H1 (cell line): ENCODE results near the gene MX1. TPM values are rescaled to one million over a fixed set of nuclear protein-coding genes. Genes with fewer than 3 reads are reported as not detected.

ENCODE experiments used
- CTCF ChIA-PET: fragments of 300-600 bp; sonication (Branson Sonifier 250); formaldehyde crosslinking; loops from one replicate; lab custom pipeline; 2021; ENCODE audit not compliant: partially characterized antibody; lab: Charles Lee
- POLR2A ChIA-PET: fragments of 300-600 bp; sonication (Branson Sonifier 250); formaldehyde crosslinking; loops from one replicate; lab custom pipeline; 2021; ENCODE audit warnings: inconsistent platforms; ENCODE audit not compliant: partially characterized antibody; lab: Charles Lee
- DNase-seq, 2 experiments: peaks; one replicate each; pipeline versions ENCODE4 v3.0.0 to v3.0.0-alpha.2; 2010 to 2022; ENCODE audit warnings: low spot score in 2 of 2, low read depth in 1 of 2, mixed read lengths in 1 of 2
- FAIRE-seq: peaks from 2 replicates; lab custom pipeline; 2011; peaks lifted over from hg19 to GRCh38; lab: Jason Lieb, UNC
- H2AFZ ChIP-seq: 2 replicates; pipeline ENCODE4 v1.8.1; 2012; ENCODE audit warnings: low read length, inconsistent platforms
- H2AK5ac ChIP-seq: 2 replicates; pipeline ENCODE4 v1.6.1; 2013; ENCODE audit warnings: low read depth, low read length
- H2BK120ac ChIP-seq: replicated peaks from 2 replicates; pipeline ENCODE3; 2013; ENCODE audit warnings: low read depth, low read length, inconsistent platforms
- H2BK12ac ChIP-seq: 2 replicates; pipeline ENCODE4 v1.6.1; 2013; ENCODE audit warnings: low read depth, low read length
- H2BK15ac ChIP-seq: 2 replicates; pipeline ENCODE4 v1.6.1; 2013; ENCODE audit warnings: low read length
- H2BK20ac ChIP-seq: 2 replicates; pipeline ENCODE4 v1.6.1; 2013; ENCODE audit warnings: low read length
- H2BK5ac ChIP-seq: 2 replicates; pipeline ENCODE4 v1.6.1; 2013; ENCODE audit warnings: low read depth, low read length
- H3K14ac ChIP-seq: 2 replicates; pipeline ENCODE4 v1.6.1; 2013; ENCODE audit warnings: inconsistent platforms; ENCODE audit not compliant: insufficient read length
- H3K18ac ChIP-seq: 2 replicates; pipeline ENCODE4 v1.6.1; 2013; ENCODE audit warnings: low read length; ENCODE audit errors: extremely low read depth
- H3K23ac ChIP-seq: 2 replicates; pipeline ENCODE4 v1.6.1; 2013; ENCODE audit warnings: inconsistent platforms; ENCODE audit not compliant: insufficient read length
- H3K23me2 ChIP-seq: 2 replicates; pipeline ENCODE4 v1.6.1; 2013; ENCODE audit warnings: low read depth, low read length
- H3K27ac ChIP-seq: 2 replicates; pipeline ENCODE4 v1.6.1; 2011; ENCODE audit warnings: low read depth, low read length, inconsistent platforms
- H3K27me3 ChIP-seq, 4 experiments: replicated peaks in 1 of 4; 1 replicate in 1 of 4; 2 replicates in 3 of 4; pipeline versions ENCODE4 v1.6.1 to v1.8.1; 2011 to 2013; ENCODE audit warnings: low read length in 3 of 4, mild to moderate bottlenecking in 3 of 4, inconsistent platforms in 2 of 4, mixed read lengths in 2 of 4, moderate library complexity in 1 of 4; ENCODE audit not compliant: control insufficient read depth in 3 of 4, insufficient read depth in 3 of 4; ENCODE audit errors: extremely low read depth in 1 of 4
- H3K36me3 ChIP-seq, 4 experiments: 2 replicates each; pipeline versions ENCODE4 v1.6.1 to v1.8.1; 2011 to 2013; ENCODE audit warnings: mild to moderate bottlenecking in 4 of 4, low read length in 3 of 4, moderate library complexity in 2 of 4, control low read depth in 1 of 4, inconsistent platforms in 1 of 4; ENCODE audit not compliant: insufficient read depth in 4 of 4, control insufficient read depth in 2 of 4
- H3K4ac ChIP-seq: replicated peaks from 2 replicates; pipeline ENCODE3; 2013; ENCODE audit warnings: low read length, low read depth, mixed read lengths, inconsistent platforms; ENCODE audit not compliant: insufficient read length
- H3K4me1 ChIP-seq, 4 experiments: replicated peaks in 1 of 4; 1 replicate in 1 of 4; 2 replicates in 3 of 4; pipeline versions ENCODE4 v1.6.1 to v1.8.1; 2011 to 2013; ENCODE audit warnings: low read length in 3 of 4, inconsistent platforms in 2 of 4, mixed read lengths in 1 of 4; ENCODE audit not compliant: insufficient read depth in 4 of 4, control insufficient read depth in 3 of 4
- H3K4me2 ChIP-seq, 2 experiments: 2 replicates each; pipeline versions ENCODE4 v1.6.1 to v1.8.1; 2011 to 2013; ENCODE audit warnings: low read depth in 2 of 2, low read length in 2 of 2, control low read depth in 1 of 2, inconsistent platforms in 1 of 2, mild to moderate bottlenecking in 1 of 2; ENCODE audit not compliant: insufficient read depth in 1 of 2
- H3K4me3 ChIP-seq, 4 experiments: fragments of 200-600, 300-600 bp in 1 of 4; sonication (generic), shearing (Covaris generic), sonication (Bioruptor Twin) in 1 of 4; 2 replicates each; pipeline versions ENCODE4 v1.5.1 to v1.8.1; 2011 to 2016; ENCODE audit warnings: low read length in 4 of 4, low read depth in 3 of 4, control low read depth in 2 of 4, inconsistent platforms in 2 of 4, mild to moderate bottlenecking in 2 of 4, mixed read lengths in 1 of 4, moderate library complexity in 1 of 4; ENCODE audit not compliant: insufficient read depth in 2 of 4; ENCODE audit errors: extremely low read depth in 1 of 4
- H3K56ac ChIP-seq: replicated peaks from 2 replicates; pipeline ENCODE3; 2013; ENCODE audit warnings: low read depth, mild to moderate bottlenecking, mixed read lengths, low read length, inconsistent platforms; ENCODE audit not compliant: insufficient read length
- H3K79me1 ChIP-seq: 2 replicates; pipeline ENCODE4 v1.6.1; 2013; ENCODE audit warnings: low read depth, low read length, control low read depth
- H3K79me2 ChIP-seq, 2 experiments: 2 replicates each; pipeline versions ENCODE4 v1.6.1 to v1.8.1; 2012 to 2013; ENCODE audit warnings: low read length in 2 of 2, mild to moderate bottlenecking in 2 of 2, inconsistent platforms in 1 of 2; ENCODE audit not compliant: insufficient read depth in 2 of 2, control insufficient read depth in 1 of 2
- H3K9ac ChIP-seq, 4 experiments: replicated peaks in 1 of 4; 1 replicate in 1 of 4; 2 replicates in 3 of 4; pipeline versions ENCODE4 v1.6.1 to v1.8.1; 2011 to 2013; ENCODE audit warnings: low read depth in 3 of 4, low read length in 3 of 4, control low read depth in 2 of 4, mild to moderate bottlenecking in 2 of 4, moderate library complexity in 2 of 4, inconsistent platforms in 1 of 4; ENCODE audit errors: extremely low read depth in 1 of 4
- H3K9me3 ChIP-seq, 2 experiments: 2 replicates each; pipeline versions ENCODE4 v1.6.1 to v1.8.1; 2012 to 2013; ENCODE audit warnings: mild to moderate bottlenecking in 2 of 2, moderate library complexity in 2 of 2, control low read depth in 1 of 2, inconsistent platforms in 1 of 2, low read depth in 1 of 2, low read length in 1 of 2, mixed read lengths in 1 of 2; ENCODE audit not compliant: insufficient read depth in 2 of 2
- H4K20me1 ChIP-seq, 2 experiments: replicated peaks in 1 of 2; 2 replicates each; pipeline versions ENCODE3 to v1.8.1; 2011 to 2013; ENCODE audit warnings: inconsistent platforms in 2 of 2, low read length in 2 of 2, mild to moderate bottlenecking in 1 of 2; ENCODE audit not compliant: insufficient read depth in 2 of 2, control insufficient read depth in 1 of 2
- H4K5ac ChIP-seq: 2 replicates; pipeline ENCODE4 v1.6.1; 2013; ENCODE audit warnings: low read length, low read depth, mixed read lengths, inconsistent platforms; ENCODE audit not compliant: insufficient read length
- H4K8ac ChIP-seq: 2 replicates; pipeline ENCODE4 v1.8.0; 2013; ENCODE audit warnings: mild to moderate bottlenecking, moderate library complexity, low read length, inconsistent platforms; ENCODE audit not compliant: insufficient read depth; ENCODE audit errors: extremely low read depth
- H4K91ac ChIP-seq: replicated peaks from 2 replicates; pipeline ENCODE3; 2013; ENCODE audit warnings: low read length, mixed read lengths, inconsistent platforms; ENCODE audit not compliant: insufficient read length
- BRCA1 ChIP-seq: IDR thresholded peaks from 2 replicates; pipeline ENCODE4 v1.6.1; 2012; ENCODE audit warnings: low read depth, low read length, improper control_type of control experiment
- CHD1 ChIP-seq: IDR thresholded peaks from 2 replicates; pipeline ENCODE4 v1.6.1; 2012; ENCODE audit warnings: low read depth, low read length, improper control_type of control experiment
- CHD2 ChIP-seq: IDR thresholded peaks from 2 replicates; pipeline ENCODE4 v1.6.1; 2012; ENCODE audit warnings: low read length, improper control_type of control experiment
- EP300 ChIP-seq, 2 experiments: IDR thresholded peaks; 1 replicate in 1 of 2; 2 replicates in 1 of 2; pipeline ENCODE4 v1.6.1; 2011 to 2012; ENCODE audit warnings: low read depth in 2 of 2, low read length in 2 of 2, mild to moderate bottlenecking in 2 of 2, borderline replicate concordance in 1 of 2, inconsistent platforms in 1 of 2, moderate library complexity in 1 of 2
- GTF2F1 ChIP-seq: IDR thresholded peaks from 2 replicates; pipeline ENCODE4 v1.6.1; 2012; ENCODE audit warnings: low read depth, low read length, improper control_type of control experiment, borderline replicate concordance
- KDM1A ChIP-seq: fragments of 200-600, 300-600 bp; sonication (generic); IDR thresholded peaks from 2 replicates; pipeline ENCODE4 v1.7.1; 2016; ENCODE audit warnings: mild to moderate bottlenecking, low read length, borderline replicate concordance
- KDM4A ChIP-seq: IDR thresholded peaks from one replicate; pipeline ENCODE4 v1.7.1; 2012; ENCODE audit warnings: low read depth, mild to moderate bottlenecking, moderate library complexity, low read length, inconsistent platforms; ENCODE audit not compliant: severe bottlenecking
- POLR2AphosphoS5 ChIP-seq: IDR thresholded peaks from 2 replicates; pipeline ENCODE4 v1.6.1; 2011; ENCODE audit warnings: low read depth, low read length
- SAP30 ChIP-seq: fragments of 300-600 bp; sonication (generic); IDR thresholded peaks from 2 replicates; pipeline ENCODE4 v1.7.1; 2012; ENCODE audit warnings: low read length, moderate library complexity, mild to moderate bottlenecking, inconsistent platforms; ENCODE audit not compliant: insufficient read depth, insufficient replicate concordance
- SIN3A ChIP-seq, 2 experiments: IDR thresholded peaks in 1 of 2; conservative IDR thresholded peaks in 1 of 2; 2 replicates each; pipeline ENCODE4 v1.6.1; 2011 to 2012; ENCODE audit warnings: low read length in 2 of 2, improper control_type of control experiment in 1 of 2, low read depth in 1 of 2, mild to moderate bottlenecking in 1 of 2
- SP2 ChIP-seq: IDR thresholded peaks from 2 replicates; pipeline ENCODE4 v1.6.1; 2012; ENCODE audit warnings: mild to moderate bottlenecking, low read length, inconsistent platforms
- SP4 ChIP-seq: IDR thresholded peaks from 2 replicates; pipeline ENCODE4 v1.6.1; 2012; ENCODE audit warnings: low read length, inconsistent platforms
- TAF7 ChIP-seq: optimal IDR thresholded peaks from 2 replicates; pipeline ENCODE3; 2011; ENCODE audit warnings: low read depth, mild to moderate bottlenecking, inconsistent platforms, low read length, moderate library complexity, borderline replicate concordance
- TCF12 ChIP-seq: IDR thresholded peaks from 2 replicates; pipeline ENCODE4 v1.6.1; 2011; ENCODE audit warnings: low read depth, mild to moderate bottlenecking, low read length
- YY1 ChIP-seq: IDR thresholded peaks from 2 replicates; pipeline ENCODE4 v1.6.1; 2011; ENCODE audit warnings: low read depth, mild to moderate bottlenecking, low read length
- WGBS, 2 experiments: shearing (Covaris generic) in 1 of 2; methylation state at CpG; one replicate each; pipeline versions ENCODE4 v1.1.6 to v1.1.7; 2013 to 2015; ENCODE audit warnings: low lambda C conversion rate in 2 of 2, mixed read lengths in 2 of 2, inconsistent platforms in 1 of 2, low coverage in 1 of 2, missing lambda C conversion rate in 1 of 2; ENCODE audit not compliant: insufficient replicate concordance in 2 of 2, insufficient coverage in 1 of 2, insufficient read length in 1 of 2; ENCODE audit errors: extremely low coverage in 1 of 2, missing lambda C conversion rate in 1 of 2; 5-methylcytosine and 5-hydroxymethylcytosine counted together
- polyA plus RNA-seq, 7 experiments: library from polyadenylated mRNA; depleted of rRNA in 3 of 7; stranded (reverse) in 5 of 7; unstranded in 2 of 7; fragments of >200 nt in 5 of 7; fragments of 200-250 nt in 2 of 7; gene quantifications; 1 replicate in 5 of 7; 2 replicates in 1 of 7; 4 replicates in 1 of 7; pipeline versions ENCODE4 v1.2.1 to v1.2.3, GENCODE V29; 2011 to 2013; ENCODE audit warnings: missing spikeins in 2 of 7, mixed read lengths in 2 of 7
- total RNA-seq: library from RNA; stranded (reverse); fragmentation: NEBNext Ultra II Directional; extraction: Animal tissue kit (Norgen Biotek cat#: 25700); gene quantifications from 2 replicates; pipeline ENCODE4 v1.2.1, GENCODE V29; 2021

Gene MX1
- total and polyA plus RNA-seq, 2 of the 8 experiments (the other 6 are each of a cell fraction or from before 2014, with no cell fraction given) = 3.8 to 5.7 TPM

DNA sequence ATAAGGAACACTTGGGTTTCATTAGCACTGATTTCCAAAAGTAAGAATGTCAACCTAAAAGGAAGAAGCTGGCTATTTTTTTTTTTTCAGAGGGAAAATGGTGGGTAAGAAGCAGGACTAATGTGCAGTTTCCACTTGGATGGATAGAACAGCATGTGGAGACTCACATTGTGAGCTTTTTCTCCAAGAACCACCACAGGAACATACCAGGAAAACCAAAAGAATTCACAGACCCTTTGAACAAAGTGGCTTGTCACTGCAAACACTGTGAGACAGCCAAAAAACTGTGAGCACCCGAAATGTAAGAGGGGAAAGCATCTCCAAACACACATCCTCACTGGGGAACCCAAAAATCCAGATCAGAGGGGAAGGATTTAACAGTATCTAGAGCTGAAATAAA is 15.7 kb upstream of the MX1 start:
- Histone ChIP-seq H2BK12ac (no peak overlapping the region), H2BK5ac (no peak overlapping the region), H3K4ac (no peak overlapping the region), H3K9ac (no peak overlapping the region), H3K9me3 (0 out of 4 replicates have a peak, but pooled peaks cover 0 to 2% of the 10 kb centered on the region in 2 experiments), H4K91ac (no peak overlapping the region), H3K27ac (no peak overlapping the region), H3K14ac (no peak overlapping the region), H4K20me1 (no peaks in the 10 kb centered on the region), H2BK20ac (no peak overlapping the region), H2AFZ (no peak overlapping the region), H3K36me3 (no peaks in the 10 kb centered on the region), H2BK120ac (no peak overlapping the region), H3K56ac (no peak overlapping the region), H4K5ac (no peak overlapping the region), H2AK5ac (no peak overlapping the region), H3K18ac (no peak overlapping the region), H3K4me3 (no peak overlapping the region), H3K27me3 (no peaks in the 10 kb centered on the region), H3K4me1 (no peaks in the 10 kb centered on the region), H3K79me1 (no peaks in the 10 kb centered on the region), H3K4me2 (no peak overlapping the region), H3K79me2 (no peaks in the 10 kb centered on the region), H4K8ac (no peak overlapping the region), H3K23ac (no peak overlapping the region), H3K23me2 (no peaks in the 10 kb centered on the region), H2BK15ac (no peak overlapping the region)
- ChIA-PET CTCF (interaction anchor here (0.6 to 3.5 kb wide), 9 partner anchors 14 to 988 kb away, joined by 3 to 21 read pairs (median 6); partner anchors contain the start of gene MX1), POLR2A (no interaction called here)
- 94% methylated on average over 1 of the region's 1 CpG; no CpG with 5 or more reads in 1 of the 2 experiments for WGBS, 2 experiments
- no peak for FAIRE-seq
- no peak for DNase-seq
- TF ChIP-seq CHD2 (no peak), POLR2AphosphoS5 (no peak), CHD1 (no peak), BRCA1 (no peak), TCF12 (no peak), KDM4A (no peak), SAP30 (no peak), EP300 (IDR thresholded peaks at IDR 0.05; ENCODE audit: borderline replicate concordance in 1 of 2, low read depth in 2 of 2, low read length in 2 of 2) (no peak), SP4 (no peak), SIN3A (conservative IDR thresholded peaks at IDR 0.05 in 1 of 2, IDR thresholded peaks at IDR 0.05 in 1 of 2; ENCODE audit: low read depth in 1 of 2, low read length in 2 of 2) (no peak), GTF2F1 (no peak), TAF7 (no peak), SP2 (no peak), YY1 (no peak), KDM1A (no peak)
